Caco-2 (cell line): ENCODE measurements around the gene GPR171. TPM values are rescaled to one million over a fixed set of nuclear protein-coding genes. Genes with fewer than 3 reads are reported as not detected.

ENCODE experiments used
- BruUV-seq: library from RNA; stranded (reverse); fragments of 400-500 nt; replicated peaks from 2 replicates; lab custom pipeline; 2021; lab: Mats Ljungman, UMichigan
- CTCF ChIA-PET: fragments of 300-600 bp; sonication (Branson Sonifier 250); formaldehyde crosslinking; loops from one replicate; lab custom pipeline; 2022; ENCODE audit warnings: antibody characterized with exemption; lab: Charles Lee
- POLR2A ChIA-PET: fragments of 300-600 bp; sonication (Branson Sonifier 250); formaldehyde crosslinking; loops from one replicate; lab custom pipeline; 2022; ENCODE audit warnings: antibody characterized with exemption; lab: Charles Lee
- DNase-seq, 2 experiments: peaks; one replicate each; pipeline versions ENCODE4 v3.0.0 to v3.0.0-alpha.2; 2020 to 2022
- H3K27me3 ChIP-seq: replicated peaks from 2 replicates; pipeline ENCODE4 v1.6.0; 2011; ENCODE audit warnings: low read length; ENCODE audit not compliant: control insufficient read depth, insufficient read depth
- H3K36me3 ChIP-seq: 2 replicates; pipeline ENCODE4 v1.5.1; 2011; ENCODE audit warnings: low read length; ENCODE audit not compliant: control insufficient read depth, insufficient read depth
- H3K4me1 ChIP-seq: fragments of 250-450 bp; sonication (Bioruptor Pico); 2 replicates; pipeline ENCODE4 v1.5.1; 2020; ENCODE audit warnings: mild to moderate bottlenecking
- H3K4me3 ChIP-seq: 2 replicates; pipeline ENCODE4 v1.5.1; 2011; ENCODE audit warnings: low read depth, mild to moderate bottlenecking, control low read depth, low read length
- H3K9me3 ChIP-seq: fragments of 250-450 bp; sonication (Bioruptor Pico); 2 replicates; pipeline ENCODE4 v1.5.1; 2020; ENCODE audit warnings: mild to moderate bottlenecking, moderate library complexity
- H3K27ac Mint-ChIP-seq: one replicate; pipeline ENCODE4 v1.8.0; 2022; ENCODE audit warnings: mixed read lengths; ENCODE audit not compliant: unreplicated experiment
- H3K27me3 Mint-ChIP-seq: one replicate; pipeline ENCODE4 v1.8.0; 2022; ENCODE audit warnings: mixed read lengths; ENCODE audit not compliant: insufficient read depth, unreplicated experiment
- H3K36me3 Mint-ChIP-seq: one replicate; pipeline ENCODE4 v1.8.0; 2022; ENCODE audit warnings: mild to moderate bottlenecking, mixed read lengths; ENCODE audit not compliant: insufficient read depth, unreplicated experiment
- H3K4me1 Mint-ChIP-seq: one replicate; pipeline ENCODE4 v1.8.0; 2022; ENCODE audit warnings: low read depth, mixed read lengths; ENCODE audit not compliant: unreplicated experiment
- H3K4me3 Mint-ChIP-seq: one replicate; pipeline ENCODE4 v1.8.0; 2022; ENCODE audit warnings: mild to moderate bottlenecking, moderate library complexity, mixed read lengths; ENCODE audit not compliant: unreplicated experiment
- H3K9me3 Mint-ChIP-seq: one replicate; pipeline ENCODE4 v1.8.0; 2022; ENCODE audit warnings: mixed read lengths; ENCODE audit not compliant: unreplicated experiment
- CTCF ChIP-seq, 2 experiments: fragments of 200-600 bp in 1 of 2; IDR thresholded peaks; 1 replicate in 1 of 2; 2 replicates in 1 of 2; pipeline versions ENCODE4 v1.5.1 to v1.8.0; 2011 to 2022; ENCODE audit warnings: antibody characterized with exemption in 1 of 2, control low read depth in 1 of 2, inconsistent platforms in 1 of 2, low read depth in 1 of 2, low read length in 1 of 2, mild to moderate bottlenecking in 1 of 2, moderate library complexity in 1 of 2; ENCODE audit not compliant: insufficient read depth in 1 of 2, severe bottlenecking in 1 of 2, unreplicated experiment in 1 of 2
- intact Hi-C: fragments of 100-400 bp; cut with micrococcal nuclease; formaldehyde crosslinking; loops from one replicate; pipeline ENCODE4 v1.10.0; 2022; ENCODE audit not compliant: unreplicated experiment
- total RNA-seq: library from RNA; stranded (reverse); gene quantifications from 2 replicates; pipeline ENCODE4 v1.2.3, GENCODE V29; 2022

Gene GPR171
- total RNA-seq, 1 experiment from 2014 or later: not detected

- no TSS peak for BruUV-seq
- H3K4me1 ChIP-seq: peaks cover 37% of the 10 kb centered on the region
These were observed 48.5 kb downstream of the GPR171 start for GRCh38 chr3:151154566-151154965.

GRCh38 chr3:151152455-151153079, 50.4 kb downstream of the GPR171 start:
- BruUV-seq: no TSS peak
- Mint-ChIP-seq H3K4me3 (no peak overlapping the region), H3K27me3 (no peaks in the 10 kb centered on the region), H3K36me3 (peaks cover 5% of the 10 kb centered on the region), H3K9me3 (no peaks in the 10 kb centered on the region), H3K4me1 (peaks cover 31% of the 10 kb centered on the region), H3K27ac (no peak overlapping the region)
- ChIA-PET POLR2A (no interaction called here), CTCF (interaction anchor here (0.6 kb wide), 1 partner anchor 66 kb away, joined by 4 read pairs; no protein-coding TSS in a partner anchor)
- peaks cover 37% of the 10 kb centered on the region for H3K4me1 ChIP-seq
- no peaks in the 10 kb centered on the region for H3K27me3 ChIP-seq
- intact Hi-C loops: no loop called here
- no peak for TF ChIP-seq CTCF (IDR thresholded peaks at IDR 0.05; ENCODE audit: insufficient read depth in 1 of 2, low read depth in 1 of 2, low read length in 1 of 2, severe bottlenecking in 1 of 2, unreplicated experiment in 1 of 2)
- H3K9me3 ChIP-seq: no peaks in the 10 kb centered on the region
- H3K4me3 ChIP-seq: no peak overlapping the region
- no peaks in the 10 kb centered on the region for H3K36me3 ChIP-seq
- DNase-seq: no peak

More at GRCh38 chr3:151154566-151154965, 48.5 kb downstream of the GPR171 start:
- Histone ChIP-seq H3K4me3 (no peak overlapping the region), H3K9me3 (no peaks in the 10 kb centered on the region), H3K27me3 (no peaks in the 10 kb centered on the region), H3K36me3 (no peaks in the 10 kb centered on the region)
- no peak for TF ChIP-seq CTCF (IDR thresholded peaks at IDR 0.05; ENCODE audit: insufficient read depth in 1 of 2, low read depth in 1 of 2, low read length in 1 of 2, severe bottlenecking in 1 of 2, unreplicated experiment in 1 of 2)
- Mint-ChIP-seq H3K4me1 (peaks cover 30% of the 10 kb centered on the region), H3K27ac (no peak overlapping the region), H3K4me3 (no peak overlapping the region), H3K27me3 (no peaks in the 10 kb centered on the region), H3K36me3 (peaks cover 5% of the 10 kb centered on the region), H3K9me3 (no peaks in the 10 kb centered on the region)
- DNase-seq: no peak
- intact Hi-C loops: no loop called here
- ChIA-PET CTCF (no interaction called here), POLR2A (no interaction called here)

Other genes with a start within 250 kb of the GPR171 start
- gene CLRN1, start 230.5 kb downstream of the GPR171 start, total RNA-seq: not detected in 2 replicates
- 21.5 and 22.9 TPM in 2 replicates for gene MED12L, start 117.6 kb downstream of the GPR171 start, total RNA-seq
- gene P2RY14, start 75.3 kb upstream of the GPR171 start, total RNA-seq: not detected in 2 replicates
- gene GPR87, start 113.6 kb upstream of the GPR171 start, total RNA-seq: 0.18 and 0.28 TPM in 2 replicates
- not detected in 2 replicates for gene P2RY13, start 126.3 kb upstream of the GPR171 start, total RNA-seq
- not detected in 2 replicates for gene P2RY12, start 181.5 kb upstream of the GPR171 start, total RNA-seq